COLO829 (cell line): Measurements from ENCODE around the gene PCSK5.
"Not testable (repeated sequence)": the region's sequence is repeated elsewhere in the genome, so short reads cannot be mapped to it uniquely, and the experiment has no call there.

ENCODE experiments used
- DNase-seq: peaks from one replicate; pipeline ENCODE4 v3.0.0; 2012; ENCODE audit warnings: low spot score

Gene PCSK5

DNA sequence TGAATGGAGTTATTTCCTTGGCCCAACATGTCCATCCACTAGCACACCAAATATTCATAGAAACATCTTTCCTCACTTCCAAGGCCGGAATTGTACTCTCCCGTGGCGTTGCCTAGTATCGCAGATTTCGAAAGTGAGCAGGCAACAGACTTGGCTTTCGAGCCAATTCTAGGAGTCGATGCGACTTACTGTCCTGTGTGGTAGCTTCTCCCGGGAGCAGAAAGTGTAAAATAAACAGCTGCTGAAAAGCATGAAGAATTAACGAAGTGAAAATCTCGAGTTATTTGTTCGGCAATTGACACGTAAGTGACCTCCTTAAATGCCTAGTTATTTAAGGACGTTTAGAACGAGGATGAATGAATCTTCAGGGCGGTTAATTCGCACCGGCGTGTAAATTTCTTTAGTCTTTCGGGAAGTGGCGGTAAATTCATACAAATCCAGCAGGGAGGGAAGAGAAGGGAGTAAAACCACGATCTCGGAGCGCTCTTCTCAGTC is 449 bp upstream of the PCSK5 start:
- peak; percentile 23 for DNase-seq

GRCh38 chr9:75891277-75891741 is 836 bp downstream of the PCSK5 start:
- no peak for DNase-seq

GRCh38 chr9:75891771-75892215 is 1.3 kb downstream of the PCSK5 start:
- no peak for DNase-seq

DNA sequence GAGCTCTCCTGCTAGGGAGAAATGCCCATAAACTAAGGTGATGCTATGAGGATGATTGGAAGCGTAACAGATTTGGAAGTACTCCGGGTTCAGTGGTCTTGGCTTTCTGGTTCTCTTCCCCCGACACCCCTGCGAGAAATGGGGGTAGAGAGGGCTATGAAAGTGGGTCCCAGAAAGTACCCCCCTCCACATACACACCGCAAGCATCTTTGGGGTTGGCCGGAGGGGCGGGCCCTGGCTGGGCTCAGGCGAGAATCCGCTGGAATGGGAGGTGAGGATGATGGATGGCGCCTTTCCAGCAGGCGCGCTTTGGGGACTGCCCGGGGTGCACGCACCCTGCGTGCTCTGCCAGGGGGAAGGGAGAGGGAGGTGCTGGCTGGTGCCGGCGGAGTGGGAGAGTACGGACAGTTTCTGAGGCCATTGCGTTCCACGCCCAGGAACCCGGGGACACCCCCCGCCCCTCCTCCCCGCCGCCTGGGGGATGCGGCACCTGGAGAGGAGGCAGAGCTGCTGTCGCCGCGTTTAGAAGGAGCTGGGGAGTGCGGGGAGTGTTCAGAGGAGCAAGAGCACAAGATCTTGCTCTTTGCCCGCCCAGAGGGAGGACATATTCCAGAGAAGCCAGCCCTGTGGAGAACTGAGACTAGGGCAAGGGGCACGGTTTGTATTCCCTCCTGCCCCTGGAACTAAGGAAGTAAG is 1.9 kb downstream of the PCSK5 start:
- DNase-seq, result no peak

DNA sequence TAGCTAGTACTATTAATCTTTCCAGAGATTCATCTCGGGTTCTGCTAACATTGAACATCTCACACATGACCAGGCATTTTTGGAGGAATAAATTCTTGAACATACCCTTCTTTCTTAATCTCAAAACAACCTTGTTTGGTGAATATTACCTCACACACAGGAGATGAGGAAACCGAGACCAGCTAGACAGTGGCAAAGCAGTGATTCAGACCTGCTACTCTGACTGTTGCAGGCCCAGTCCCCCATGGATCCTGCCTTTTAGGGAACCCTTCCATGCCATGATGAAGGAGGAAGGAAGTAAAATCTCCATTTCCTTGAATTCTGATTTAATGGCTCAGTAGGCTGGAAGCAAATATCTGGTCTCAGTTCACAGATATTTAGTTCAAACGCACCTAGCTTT is 2.6 kb downstream of the PCSK5 start:
- DNase-seq, result no peak

DNA sequence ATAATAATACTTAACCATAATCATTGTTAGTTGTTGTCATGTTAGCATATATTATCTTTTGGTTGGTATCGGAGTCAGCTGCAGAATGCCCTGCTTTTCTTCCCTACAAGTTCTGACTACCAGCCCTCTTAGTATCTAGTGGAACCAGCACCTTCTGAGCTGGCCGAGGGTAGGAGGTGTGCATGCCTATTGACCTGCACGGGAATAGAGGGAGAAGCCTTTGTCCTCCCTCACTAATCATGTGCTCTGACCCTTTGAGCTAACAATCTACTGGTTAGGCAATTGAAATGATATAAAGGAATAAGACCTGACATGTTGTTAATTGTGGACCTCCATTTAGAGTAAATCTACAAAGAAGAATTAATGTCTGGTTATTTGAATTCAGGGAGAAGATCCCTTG is 4.1 kb downstream of the PCSK5 start:
- no peak for DNase-seq

- no peak for DNase-seq
These were observed 4.6 kb downstream of the PCSK5 start for GRCh38 chr9:75895112-75895511.

- no peak for DNase-seq
These were observed 5.7 kb downstream of the PCSK5 start for GRCh38 chr9:75896193-75896592.

- not testable (repeated sequence) for DNase-seq
These were observed 10.5 kb downstream of the PCSK5 start for GRCh38 chr9:75900893-75901524.

DNA sequence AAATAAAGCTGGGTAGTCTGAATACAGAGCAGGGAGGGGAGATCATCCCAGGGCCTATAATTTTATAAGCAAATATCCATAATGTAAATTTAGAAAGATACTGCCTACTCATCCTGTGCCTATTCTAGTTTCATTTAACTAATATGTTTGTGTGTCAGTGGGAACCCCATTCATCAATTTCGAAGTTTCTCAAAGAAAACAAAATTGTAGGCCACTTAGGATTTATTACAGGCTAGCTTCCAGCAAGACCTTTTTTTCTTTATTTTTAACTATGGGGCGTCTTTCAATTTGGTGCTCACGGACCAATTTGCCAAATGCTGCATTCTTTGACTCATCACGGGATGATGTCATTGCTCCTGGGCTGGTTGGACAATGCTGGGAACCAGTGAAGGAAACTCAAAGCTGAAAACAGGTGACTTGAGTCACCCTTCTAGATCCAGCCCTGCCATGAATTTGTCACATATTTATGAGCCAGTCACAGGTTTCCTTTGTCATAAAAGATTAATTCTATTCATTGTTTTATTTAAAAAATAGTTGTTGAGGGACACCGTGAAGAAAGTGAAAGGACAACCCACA is 13.4 kb downstream of the PCSK5 start:
- DNase-seq, result no peak

GRCh38 chr9:75904364-75904763 is 13.9 kb downstream of the PCSK5 start:
- no peak for DNase-seq

GRCh38 chr9:75906531-75906930 is 16.1 kb downstream of the PCSK5 start:
- no peak for DNase-seq

DNA sequence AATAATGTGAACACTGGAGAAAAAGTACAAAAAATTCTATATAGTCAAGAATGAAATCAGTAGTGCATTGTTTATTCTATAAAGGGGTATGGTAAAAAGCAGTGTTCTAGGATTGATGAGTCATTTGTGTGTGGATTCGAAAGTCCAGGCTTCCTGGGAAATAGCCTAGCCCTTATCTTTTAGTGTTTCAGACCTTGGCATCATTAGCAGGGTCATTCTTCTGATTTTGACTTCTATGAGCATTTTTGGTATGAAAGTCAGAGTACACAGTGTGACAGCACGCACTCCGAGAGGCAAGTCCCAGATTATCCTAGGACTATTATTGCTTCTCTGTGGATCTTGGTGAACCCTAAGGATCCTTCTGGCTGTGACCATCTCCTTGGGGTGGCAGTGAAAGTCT is 16.9 kb downstream of the PCSK5 start:
- peak; percentile 32 for DNase-seq

GRCh38 chr9:75907923-75908322 is 17.4 kb downstream of the PCSK5 start:
- DNase-seq, result no peak

- no peak for DNase-seq
These were observed 19.3 kb downstream of the PCSK5 start for GRCh38 chr9:75909776-75910175.

DNA sequence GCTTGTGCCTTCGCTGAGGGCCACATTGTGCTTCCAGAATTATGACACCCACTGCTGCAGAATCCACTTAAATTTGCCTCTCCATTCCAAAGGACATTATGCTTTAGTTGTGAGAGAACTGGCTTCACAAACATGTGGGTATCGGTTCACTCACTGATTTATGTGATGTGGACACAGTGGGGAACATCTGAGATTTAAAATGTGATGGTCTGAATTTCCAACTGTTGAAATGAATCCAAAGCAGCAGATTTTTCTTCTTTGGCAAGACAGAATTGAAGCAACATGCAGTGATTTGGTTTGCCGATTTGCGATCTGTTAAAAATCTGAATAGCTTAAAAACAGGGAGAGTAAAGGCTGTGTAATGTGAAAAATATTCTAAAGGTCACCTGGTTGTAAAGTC is 20.3 kb downstream of the PCSK5 start:
- no peak for DNase-seq

- DNase-seq, result no peak
These were observed 20.9 kb downstream of the PCSK5 start for GRCh38 chr9:75911390-75911789.

DNA sequence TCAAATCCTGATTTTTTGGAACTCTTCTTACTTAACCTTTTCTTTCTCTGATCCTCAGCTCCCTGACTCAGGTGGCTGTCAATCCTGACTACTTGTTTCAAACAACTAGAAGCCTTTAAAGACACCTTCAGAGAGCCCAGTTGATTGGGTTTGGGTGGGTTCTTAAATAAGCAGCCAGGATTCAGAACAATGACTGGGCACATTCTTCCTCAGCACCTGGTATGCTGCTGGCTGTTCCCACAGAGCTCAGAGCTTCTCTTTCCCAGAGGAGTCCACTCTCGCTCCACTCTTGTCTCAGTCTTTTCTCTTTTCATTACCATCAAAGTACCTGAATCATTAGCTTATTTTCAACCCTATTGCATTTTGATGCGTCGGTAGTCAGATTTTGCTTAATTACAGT is 22.5 kb downstream of the PCSK5 start:
- no peak for DNase-seq

GRCh38 chr9:75914002-75914401 is 23.5 kb downstream of the PCSK5 start:
- DNase-seq, result no peak

GRCh38 chr9:75914883-75915452 is 24.5 kb downstream of the PCSK5 start:
- DNase-seq, result no peak

DNA sequence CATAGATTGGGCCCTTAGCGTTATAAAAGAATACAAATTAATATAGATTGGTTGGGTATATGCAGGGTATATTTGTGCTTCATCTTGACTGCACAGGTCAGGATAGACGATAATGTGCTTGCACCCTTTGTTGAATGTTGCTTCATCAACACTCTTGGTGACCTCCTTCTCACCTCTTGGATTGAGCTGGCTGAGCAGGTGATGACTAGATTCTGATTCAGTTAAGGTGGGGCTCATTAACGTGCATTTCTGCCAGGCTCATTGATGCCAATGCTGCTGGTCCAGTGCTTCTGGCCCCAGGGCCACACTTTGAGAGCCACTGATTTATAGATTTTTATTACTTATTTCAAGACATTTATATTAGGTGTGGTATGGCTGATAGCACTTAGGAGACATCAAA is 27.7 kb downstream of the PCSK5 start:
- no peak for DNase-seq

DNA sequence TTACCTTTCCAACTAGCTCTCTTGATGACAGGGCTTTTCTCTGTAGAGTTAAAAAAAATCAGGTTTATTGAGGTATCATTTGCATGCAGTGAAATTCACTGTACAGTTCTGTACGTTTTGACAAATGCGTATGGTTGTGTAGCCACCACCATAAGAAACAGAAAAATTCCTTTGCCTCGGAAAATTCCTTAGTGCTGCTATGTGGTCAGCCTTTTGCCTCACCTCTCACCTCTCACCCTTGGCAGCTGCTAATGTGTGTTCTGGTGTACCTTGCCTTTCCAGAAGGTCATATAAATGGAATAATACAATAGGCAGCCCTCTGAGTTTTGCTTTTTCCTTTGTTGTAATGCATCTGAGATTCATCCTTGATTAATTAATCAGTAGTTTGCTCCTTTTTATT is 28.4 kb downstream of the PCSK5 start:
- DNase-seq, result no peak
